ENCODE measurements around the gene ZC3H13.

ZC3H13 gene

DNA sequence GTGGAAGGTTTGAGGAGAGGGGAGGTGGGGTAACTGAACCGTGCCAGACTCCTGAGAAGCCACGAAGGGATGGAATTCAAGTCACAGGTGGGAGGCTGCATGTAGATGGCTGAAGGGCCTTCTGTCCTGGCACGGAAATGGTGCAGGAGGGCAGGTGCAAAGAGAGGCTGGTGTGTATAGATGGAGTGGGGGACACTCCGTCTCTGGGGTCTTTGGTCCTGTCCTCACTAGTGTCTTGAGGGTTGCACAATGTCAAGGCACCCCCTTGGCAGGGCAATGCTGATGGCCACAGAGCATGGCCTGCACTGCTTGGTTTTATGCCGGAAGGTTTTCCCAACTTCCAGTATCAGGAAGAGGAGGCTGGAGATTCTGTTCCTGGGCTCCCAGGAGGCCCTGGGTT lies 118.3 kb downstream of the ZC3H13 start:
- no peak for DNase-seq

DNA sequence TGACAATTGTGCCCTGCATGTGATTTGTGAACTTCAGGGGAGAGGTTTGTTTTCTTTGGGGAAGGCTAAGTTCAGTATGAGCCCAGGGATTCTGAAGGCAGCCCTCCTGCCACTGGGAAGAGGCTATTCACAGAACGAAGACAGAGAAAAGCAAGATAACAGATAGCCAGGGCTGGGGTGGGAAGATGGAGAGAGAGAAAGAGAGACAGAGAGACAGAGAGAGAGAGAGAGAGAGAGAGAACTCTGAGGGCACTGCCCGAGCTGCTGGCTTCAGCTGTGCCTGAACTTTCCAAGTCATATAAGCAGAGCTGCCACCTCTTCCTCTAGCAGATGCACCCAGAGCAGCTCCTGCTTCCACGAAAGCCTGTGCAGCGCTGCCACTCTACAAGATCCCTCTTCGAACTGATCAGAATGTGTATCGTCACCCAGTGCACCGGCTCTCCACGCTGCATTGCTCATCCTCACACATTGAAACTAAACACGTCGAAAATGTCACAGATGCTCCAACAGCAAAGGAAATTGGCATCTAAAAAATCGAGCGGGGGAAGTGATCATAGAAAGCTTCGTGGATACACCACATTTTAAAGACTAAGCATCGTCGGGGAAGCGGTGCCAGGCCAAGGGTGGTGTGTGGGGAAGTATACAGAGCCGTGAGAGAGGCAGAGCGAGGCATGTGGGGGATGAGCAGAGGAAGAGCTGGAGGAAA lies 119.2 kb downstream of the ZC3H13 start:
- no peak for DNase-seq

GRCh38 chr13:45932676-45933075 lies 119.9 kb downstream of the ZC3H13 start:
- no peak for DNase-seq

DNA sequence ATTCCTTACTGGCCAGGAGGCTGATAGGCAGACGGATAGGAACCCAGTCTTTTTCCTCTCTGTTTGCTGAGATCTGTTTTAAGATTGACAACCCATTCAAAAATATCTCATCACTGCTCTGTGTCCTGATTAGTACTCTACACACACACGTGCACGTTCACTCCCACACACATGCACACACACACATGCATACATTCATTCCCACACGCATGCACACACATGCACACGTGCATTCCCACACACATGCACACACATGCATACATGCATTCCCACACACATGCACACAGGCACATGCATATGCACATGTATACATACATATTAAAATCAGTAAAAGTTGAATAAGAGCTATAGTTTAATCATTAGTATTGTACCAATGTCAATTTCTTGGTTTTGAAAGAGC lies 120.4 kb downstream of the ZC3H13 start:
- no peak for DNase-seq

- no peak for DNase-seq
These were observed 121.3 kb downstream of the ZC3H13 start for GRCh38 chr13:45931211-45931610.

- DNase-seq: no peak
These were observed 122.4 kb downstream of the ZC3H13 start for GRCh38 chr13:45930177-45930576.

DNA sequence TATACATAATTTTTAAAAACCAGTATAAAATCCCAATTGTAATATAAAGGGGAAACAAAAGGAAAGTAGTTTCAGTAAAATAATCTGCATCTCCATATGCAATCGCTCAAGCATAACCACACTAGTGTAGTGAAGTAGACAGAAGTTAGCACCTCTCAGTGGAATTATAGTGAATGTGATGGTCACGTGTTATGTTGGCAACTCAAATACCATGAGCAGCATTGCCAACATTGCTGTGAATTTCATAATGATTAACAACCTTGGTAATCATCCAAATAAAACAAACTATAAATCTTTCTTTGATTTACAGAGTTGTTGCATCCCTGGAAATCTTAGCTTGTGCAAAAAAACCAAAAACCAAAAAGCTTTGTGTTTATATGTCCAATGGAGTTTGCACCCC lies 123.7 kb downstream of the ZC3H13 start:
- DNase-seq: no peak

GRCh38 chr13:45928176-45928575 lies 124.4 kb downstream of the ZC3H13 start:
- no peak for DNase-seq

DNA sequence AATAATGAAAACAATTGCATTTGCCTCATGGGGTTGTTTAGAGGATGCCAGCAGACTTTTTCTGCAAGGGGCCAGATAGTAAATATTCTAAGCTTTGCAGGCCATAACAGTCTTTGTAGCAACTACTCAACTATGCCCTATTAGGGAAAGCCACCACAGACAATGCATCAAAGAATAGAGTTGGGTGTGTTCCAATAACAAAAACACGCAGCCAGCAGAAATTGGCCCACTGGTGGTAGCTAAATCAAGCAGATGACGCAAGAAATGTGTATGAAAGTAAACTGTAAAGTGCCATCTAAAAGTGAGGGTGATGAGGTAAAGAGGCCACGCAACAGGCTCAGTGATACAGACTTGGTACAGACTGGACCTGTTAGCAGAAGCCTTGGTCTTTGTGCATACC lies 125.8 kb downstream of the ZC3H13 start:
- DNase-seq: no peak

DNA sequence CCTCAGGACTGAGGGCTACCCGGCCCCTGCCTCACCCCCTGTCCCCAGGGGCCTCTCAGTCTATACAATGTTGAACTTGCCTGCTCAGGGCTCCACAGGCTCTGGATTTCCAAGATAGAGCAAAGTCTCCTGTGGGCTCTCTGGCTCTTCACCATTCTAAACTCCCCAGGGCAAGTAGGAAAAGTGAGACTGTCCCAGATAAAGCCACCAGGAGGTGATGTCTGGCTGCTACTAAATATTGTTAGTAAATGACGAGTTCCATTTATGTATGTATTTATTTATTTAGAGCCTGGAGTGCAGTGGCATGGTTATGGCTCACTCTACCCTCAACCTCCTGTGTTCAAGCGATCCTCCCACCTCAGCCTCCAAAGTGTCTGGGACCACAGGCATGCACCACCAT lies 127.4 kb downstream of the ZC3H13 start:
- DNase-seq: no peak

DNA sequence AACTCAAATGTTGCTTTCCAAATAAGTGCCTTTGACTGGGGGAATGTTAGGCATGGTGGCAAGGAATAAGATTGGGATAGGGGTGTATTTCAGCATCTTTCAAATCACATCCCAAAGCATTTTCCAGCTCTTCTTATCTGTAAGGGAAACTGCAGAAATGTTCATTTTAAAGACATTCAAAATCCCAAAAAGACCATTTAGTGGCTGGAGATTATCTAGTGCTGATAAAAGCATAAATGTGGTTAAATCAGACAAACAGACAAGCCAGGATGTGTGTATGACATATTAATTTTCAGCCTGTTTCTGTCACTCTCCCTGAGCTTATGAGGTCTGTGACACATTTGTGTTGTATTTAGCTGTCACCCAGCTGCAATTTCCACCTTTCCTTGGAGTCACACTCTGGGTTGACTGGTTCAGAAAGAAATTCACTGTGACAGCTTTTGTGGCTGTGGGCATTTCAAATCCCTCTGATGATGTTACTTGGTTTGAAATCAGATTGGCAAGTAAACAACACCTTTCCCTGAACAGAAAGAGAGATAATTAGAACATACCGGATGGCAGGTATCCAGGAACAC lies 131.3 kb downstream of the ZC3H13 start:
- DNase-seq: no peak

- no peak for DNase-seq
These were observed 133.9 kb downstream of the ZC3H13 start for GRCh38 chr13:45918597-45918996.

DNA sequence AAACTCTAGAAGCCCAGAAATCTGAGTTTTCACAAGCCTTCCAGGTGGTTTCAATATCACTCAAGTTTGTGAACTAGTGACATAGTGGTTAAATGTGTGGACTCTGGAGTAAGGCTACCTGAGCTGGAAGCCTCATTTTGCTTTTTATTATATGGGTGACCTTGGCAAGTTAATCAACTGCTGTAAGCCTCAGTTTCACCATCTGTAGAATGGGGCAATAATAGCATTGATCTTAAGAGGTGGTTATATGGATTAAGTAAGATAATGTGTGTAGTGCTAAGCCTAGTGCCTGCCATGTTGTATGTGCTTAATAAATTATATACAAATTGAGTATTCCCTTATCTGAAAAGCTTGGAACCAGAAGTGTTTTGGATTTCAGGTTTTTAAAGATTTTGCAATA lies 135.5 kb downstream of the ZC3H13 start:
- no peak for DNase-seq

DNA sequence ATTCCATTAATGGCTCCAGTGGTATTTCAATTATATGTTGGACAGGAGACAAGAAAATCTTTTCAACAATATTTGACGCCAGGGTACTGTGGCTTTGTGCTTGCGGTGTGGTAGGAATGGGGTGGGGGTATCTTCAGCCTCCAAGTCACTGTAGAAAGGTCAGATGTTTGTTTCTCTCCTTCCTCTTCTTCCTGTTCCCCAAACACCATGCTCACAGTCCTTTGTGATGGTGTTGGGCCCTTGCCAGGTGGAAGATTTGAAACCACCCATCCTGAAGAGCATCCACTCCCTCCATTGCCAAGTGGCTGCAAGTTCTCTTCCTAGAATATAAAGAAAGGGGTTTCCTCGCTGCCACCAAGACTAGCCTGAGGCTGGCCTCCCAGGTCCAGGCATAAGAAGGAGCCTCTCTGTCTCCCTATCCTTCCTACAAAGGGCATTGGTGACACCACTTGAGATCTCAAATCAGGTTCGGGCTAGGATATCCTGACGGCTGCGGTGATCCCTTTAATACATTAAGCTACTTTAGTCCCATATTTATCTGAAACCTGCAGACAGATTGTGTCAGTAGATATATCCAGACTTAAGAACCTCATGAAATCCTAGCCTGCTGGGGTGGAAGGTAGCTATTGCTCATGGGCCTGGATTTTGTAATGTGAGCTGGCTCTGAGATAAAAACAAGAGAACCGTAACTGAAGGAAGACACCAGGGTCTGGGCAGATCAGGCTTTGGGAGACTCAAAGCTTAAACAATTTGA lies 136.7 kb downstream of the ZC3H13 start:
- no peak for DNase-seq

- DNase-seq: no peak
These were observed 142.9 kb downstream of the ZC3H13 start for GRCh38 chr13:45909673-45910072.

- DNase-seq: no peak
These were observed 143.5 kb downstream of the ZC3H13 start for GRCh38 chr13:45909089-45909488.

DNA sequence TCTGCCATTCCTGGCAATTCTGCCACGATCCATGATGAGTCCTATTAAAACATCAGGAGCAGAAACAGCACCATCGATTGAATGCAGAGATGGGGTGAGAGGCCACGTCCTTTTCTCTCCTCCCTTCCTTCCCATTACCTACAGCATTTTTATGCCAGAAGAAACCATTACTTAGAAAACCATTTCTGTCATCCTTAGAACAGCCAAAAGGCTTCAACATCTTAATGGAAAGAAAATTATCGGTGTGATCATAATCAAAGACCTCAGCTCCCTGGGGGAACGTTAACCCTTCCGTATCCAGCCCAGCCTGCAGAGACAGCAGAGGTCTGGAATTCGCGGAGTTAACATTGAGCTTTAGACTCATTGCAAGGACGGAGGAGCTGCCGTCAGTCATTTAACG lies 145.0 kb downstream of the ZC3H13 start:
- no peak for DNase-seq

All from 8988T (cell line).